ENCODE results near the gene TAS2R1.

TAS2R1 gene

DNA sequence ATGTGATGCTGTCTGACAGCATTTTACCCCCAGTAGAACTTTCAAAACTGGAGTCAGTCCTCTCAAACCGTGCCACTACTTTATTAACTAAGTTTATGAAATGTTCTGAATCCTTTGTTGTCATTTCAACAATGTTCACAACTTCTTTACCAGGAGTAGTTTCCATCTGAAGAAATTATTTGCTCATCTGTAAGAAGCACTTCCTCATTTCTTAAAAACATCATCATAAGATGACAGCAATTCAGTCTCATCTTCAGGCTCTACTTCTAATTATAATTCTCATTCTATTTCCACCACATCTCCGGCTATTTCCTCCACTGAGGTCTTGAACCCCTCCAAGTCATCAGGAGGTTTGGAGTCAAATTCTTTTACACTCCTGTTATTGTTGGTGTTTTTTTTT is 2.3 kb upstream of the TAS2R1 start:
- no peak overlapping the region for H3K23ac ChIP-seq (ENCODE audit: low read length)
- H2BK12ac ChIP-seq (ENCODE audit: low read length) = no peak overlapping the region
- H3K79me1 ChIP-seq (ENCODE audit: low read length) = no peaks in the 10 kb centered on the region
- H2AK5ac ChIP-seq (ENCODE audit: low read length) = no peak overlapping the region
- no peaks in the 10 kb centered on the region for H3K9me3 ChIP-seq (ENCODE audit: insufficient read depth, low read depth, low read length)
- H3K4ac ChIP-seq (ENCODE audit: low read depth, low read length) = no peak overlapping the region
- no peaks in the 10 kb centered on the region for H3K27me3 ChIP-seq (ENCODE audit: insufficient read depth, low read length)
- H3K27ac ChIP-seq (ENCODE audit: low read depth, low read length) = no peak overlapping the region
- H4K8ac ChIP-seq (ENCODE audit: low read depth, low read length) = no peak overlapping the region
- no peak overlapping the region for H2AFZ ChIP-seq (ENCODE audit: insufficient read depth, low read length, poor library complexity)
- H3K4me2 ChIP-seq (ENCODE audit: low read length) = no peak overlapping the region
- no peak for DNase-seq
- no peak overlapping the region for H4K91ac ChIP-seq (ENCODE audit: low read depth, low read length)
- no peaks in the 10 kb centered on the region for H3K79me2 ChIP-seq (ENCODE audit: control insufficient read depth, insufficient read depth, low read length, poor library complexity)
- H3K18ac ChIP-seq (ENCODE audit: low read length) = no peak overlapping the region
- no peak overlapping the region for H3K9ac ChIP-seq (ENCODE audit: low read length)
- no peak overlapping the region for H2BK120ac ChIP-seq (ENCODE audit: insufficient read depth, low read length, poor library complexity)
- no peak overlapping the region for H2BK5ac ChIP-seq (ENCODE audit: low read depth, low read length, poor library complexity)
- WGBS (ENCODE audit: extremely low coverage, insufficient coverage, insufficient read length) = no CpG with 5 or more reads among the region's 2 CpGs
- H3K36me3 ChIP-seq (ENCODE audit: control insufficient read depth in 1 of 2, insufficient read depth in 2 of 2, low read length in 2 of 2) = no peaks in the 10 kb centered on the region
- no peak overlapping the region for H4K12ac ChIP-seq (ENCODE audit: low read depth, low read length)
- no peak overlapping the region for H3K4me3 ChIP-seq (ENCODE audit: low read depth, low read length)
- H3K14ac ChIP-seq (ENCODE audit: low read length) = no peak overlapping the region
- H3K4me1 ChIP-seq (ENCODE audit: control insufficient read depth in 1 of 2, insufficient read depth in 2 of 2, low read length in 2 of 2) = no peaks in the 10 kb centered on the region

DNA sequence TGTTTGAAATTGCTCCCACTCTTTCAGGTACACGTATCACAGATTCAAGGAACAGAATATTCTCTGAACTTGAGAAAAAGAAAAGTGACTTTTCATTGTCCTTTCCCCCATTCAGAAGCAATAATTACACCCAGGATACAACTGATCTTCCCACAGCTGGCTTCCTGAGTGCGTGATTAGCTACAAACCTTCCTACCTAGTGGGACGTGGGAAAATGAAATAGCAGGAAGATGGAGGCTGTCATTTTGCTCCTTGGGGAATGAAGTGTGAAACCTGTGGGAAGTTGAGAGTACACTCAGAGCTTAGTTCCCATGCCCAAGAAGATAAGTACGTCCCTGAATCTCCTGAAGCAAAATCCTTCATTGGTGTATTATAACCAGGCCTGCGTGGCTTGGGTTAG is 2.6 kb downstream of the TAS2R1 start:
- Histone ChIP-seq H3K79me1 (ENCODE audit: low read length) (peaks cover 10% of the 10 kb centered on the region), H3K79me2 (ENCODE audit: control insufficient read depth, insufficient read depth, low read length, poor library complexity) (no peaks in the 10 kb centered on the region), H3K36me3 (ENCODE audit: control insufficient read depth in 1 of 2, insufficient read depth in 2 of 2, low read length in 2 of 2) (no peaks in the 10 kb centered on the region), H3K9me3 (ENCODE audit: insufficient read depth, low read depth, low read length) (no peaks in the 10 kb centered on the region), H2BK120ac (ENCODE audit: insufficient read depth, low read length, poor library complexity) (no peak overlapping the region), H4K8ac (ENCODE audit: low read depth, low read length) (no peak overlapping the region), H3K4ac (ENCODE audit: low read depth, low read length) (no peak overlapping the region), H2AFZ (ENCODE audit: insufficient read depth, low read length, poor library complexity) (no peak overlapping the region), H3K4me1 (ENCODE audit: control insufficient read depth in 1 of 2, insufficient read depth in 2 of 2, low read length in 2 of 2) (peaks cover 6 to 11% of the 10 kb centered on the region in 2 experiments), H3K18ac (ENCODE audit: low read length) (no peak overlapping the region), H2AK5ac (ENCODE audit: low read length) (no peak overlapping the region), H2BK5ac (ENCODE audit: low read depth, low read length, poor library complexity) (no peak overlapping the region), H4K91ac (ENCODE audit: low read depth, low read length) (no peak overlapping the region), H3K23ac (ENCODE audit: low read length) (no peak overlapping the region), H3K14ac (ENCODE audit: low read length) (no peak overlapping the region), H3K27me3 (ENCODE audit: insufficient read depth, low read length) (no peaks in the 10 kb centered on the region), H3K4me3 (ENCODE audit: low read depth, low read length) (no peak overlapping the region), H3K9ac (ENCODE audit: low read length) (no peak overlapping the region), H3K27ac (ENCODE audit: low read depth, low read length) (no peak overlapping the region), H3K4me2 (ENCODE audit: low read length) (no peak overlapping the region), H2BK12ac (ENCODE audit: low read length) (no peak overlapping the region), H4K12ac (ENCODE audit: low read depth, low read length) (no peak overlapping the region)
- no peak for DNase-seq
- WGBS (ENCODE audit: extremely low coverage, insufficient coverage, insufficient read length) = no CpG with 5 or more reads among the region's 5 CpGs

DNA sequence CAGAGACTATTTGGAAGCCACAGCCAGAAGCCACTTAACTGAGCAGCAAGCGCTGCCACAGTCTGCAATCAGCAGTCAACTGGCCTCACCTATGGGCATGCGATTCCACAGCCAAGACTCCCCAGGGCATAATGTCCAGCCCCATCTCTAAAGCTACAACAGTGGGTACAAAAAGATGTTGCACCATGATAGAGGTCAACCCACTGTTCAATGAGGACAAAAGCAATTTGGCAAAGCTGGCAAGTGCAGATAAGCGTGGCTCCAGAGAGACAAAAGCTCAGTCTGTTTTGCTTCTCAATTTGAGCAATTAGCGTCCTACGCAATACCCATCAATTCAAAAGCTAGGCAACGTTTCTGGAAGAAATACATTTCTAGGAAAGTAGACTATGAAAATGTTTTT is 3.2 kb downstream of the TAS2R1 start:
- no CpG with 5 or more reads among the region's 6 CpGs for WGBS (ENCODE audit: extremely low coverage, insufficient coverage, insufficient read length)
- Histone ChIP-seq H3K27ac (ENCODE audit: low read depth, low read length) (no peak overlapping the region), H3K79me1 (ENCODE audit: low read length) (peaks cover 10% of the 10 kb centered on the region)

DNA sequence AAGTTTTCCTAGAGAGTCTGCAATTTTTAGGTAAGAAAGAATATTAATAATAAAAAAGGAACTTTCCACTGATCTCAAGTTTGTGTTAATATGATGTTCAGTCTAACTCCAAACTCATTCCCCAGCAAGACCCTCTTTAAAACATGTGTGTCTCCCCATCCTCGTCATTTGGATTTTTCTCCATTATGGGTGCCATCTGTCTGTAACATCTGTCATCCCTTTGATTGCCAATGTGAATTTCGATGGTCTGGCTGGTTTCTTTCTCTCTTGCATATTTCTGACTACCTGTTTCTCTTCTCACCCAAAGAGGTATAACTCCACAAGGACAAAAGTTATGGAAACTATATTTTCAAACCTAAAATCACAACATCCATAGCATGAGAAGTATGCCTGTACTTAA is 4.4 kb downstream of the TAS2R1 start:
- H2AK5ac ChIP-seq (ENCODE audit: low read length) = no peak overlapping the region
- H3K9ac ChIP-seq (ENCODE audit: low read length) = no peak overlapping the region
- H4K12ac ChIP-seq (ENCODE audit: low read depth, low read length) = no peak overlapping the region
- no peak overlapping the region for H4K8ac ChIP-seq (ENCODE audit: low read depth, low read length)
- no peak overlapping the region for H2BK12ac ChIP-seq (ENCODE audit: low read length)
- H2AFZ ChIP-seq (ENCODE audit: insufficient read depth, low read length, poor library complexity) = no peak overlapping the region
- no peak overlapping the region for H3K4me2 ChIP-seq (ENCODE audit: low read length)
- H3K4ac ChIP-seq (ENCODE audit: low read depth, low read length) = no peak overlapping the region
- H3K79me2 ChIP-seq (ENCODE audit: control insufficient read depth, insufficient read depth, low read length, poor library complexity) = no peaks in the 10 kb centered on the region
- H3K9me3 ChIP-seq (ENCODE audit: insufficient read depth, low read depth, low read length) = no peaks in the 10 kb centered on the region
- no peak overlapping the region for H4K91ac ChIP-seq (ENCODE audit: low read depth, low read length)
- DNase-seq = no peak
- no peak overlapping the region for H3K23ac ChIP-seq (ENCODE audit: low read length)
- no peak overlapping the region for H2BK5ac ChIP-seq (ENCODE audit: low read depth, low read length, poor library complexity)
- no CpG with 5 or more reads among the region's 2 CpGs for WGBS (ENCODE audit: extremely low coverage, insufficient coverage, insufficient read length)
- H3K27me3 ChIP-seq (ENCODE audit: insufficient read depth, low read length) = no peaks in the 10 kb centered on the region
- no peaks in the 10 kb centered on the region for H3K36me3 ChIP-seq (ENCODE audit: control insufficient read depth in 1 of 2, insufficient read depth in 2 of 2, low read length in 2 of 2)
- no peak overlapping the region for H3K27ac ChIP-seq (ENCODE audit: low read depth, low read length)
- H3K4me3 ChIP-seq (ENCODE audit: low read depth, low read length) = no peak overlapping the region
- peaks cover 17% of the 10 kb centered on the region for H3K79me1 ChIP-seq (ENCODE audit: low read length)
- no peak overlapping the region for H3K18ac ChIP-seq (ENCODE audit: low read length)
- H2BK120ac ChIP-seq (ENCODE audit: insufficient read depth, low read length, poor library complexity) = no peak overlapping the region
- H3K4me1 ChIP-seq (ENCODE audit: control insufficient read depth in 1 of 2, insufficient read depth in 2 of 2, low read length in 2 of 2) = peaks cover 12 to 16% of the 10 kb centered on the region in 2 experiments
- no peak overlapping the region for H3K14ac ChIP-seq (ENCODE audit: low read length)

More for the DNA sequence above, 3.2 kb downstream of the TAS2R1 start:
- H2BK120ac ChIP-seq (ENCODE audit: insufficient read depth, low read length, poor library complexity) = no peak overlapping the region
- H2BK12ac ChIP-seq (ENCODE audit: low read length) = no peak overlapping the region
- H2AK5ac ChIP-seq (ENCODE audit: low read length) = no peak overlapping the region
- no peak overlapping the region for H3K14ac ChIP-seq (ENCODE audit: low read length)
- H3K4me2 ChIP-seq (ENCODE audit: low read length) = no peak overlapping the region
- no peak overlapping the region for H4K8ac ChIP-seq (ENCODE audit: low read depth, low read length)
- no peak overlapping the region for H3K9ac ChIP-seq (ENCODE audit: low read length)
- no peaks in the 10 kb centered on the region for H3K9me3 ChIP-seq (ENCODE audit: insufficient read depth, low read depth, low read length)
- H2AFZ ChIP-seq (ENCODE audit: insufficient read depth, low read length, poor library complexity) = no peak overlapping the region
- no peaks in the 10 kb centered on the region for H3K27me3 ChIP-seq (ENCODE audit: insufficient read depth, low read length)
- H3K36me3 ChIP-seq (ENCODE audit: control insufficient read depth in 1 of 2, insufficient read depth in 2 of 2, low read length in 2 of 2) = no peaks in the 10 kb centered on the region
- no peak for DNase-seq
- H3K79me2 ChIP-seq (ENCODE audit: control insufficient read depth, insufficient read depth, low read length, poor library complexity) = no peaks in the 10 kb centered on the region
- H3K4ac ChIP-seq (ENCODE audit: low read depth, low read length) = no peak overlapping the region
- H3K18ac ChIP-seq (ENCODE audit: low read length) = no peak overlapping the region
- H2BK5ac ChIP-seq (ENCODE audit: low read depth, low read length, poor library complexity) = no peak overlapping the region
- no peak overlapping the region for H3K4me3 ChIP-seq (ENCODE audit: low read depth, low read length)
- peak overlapping the region; percentile 6 for H3K23ac ChIP-seq (ENCODE audit: low read length)
- no peak overlapping the region for H4K91ac ChIP-seq (ENCODE audit: low read depth, low read length)
- peaks cover 6 to 11% of the 10 kb centered on the region in 2 experiments for H3K4me1 ChIP-seq (ENCODE audit: control insufficient read depth in 1 of 2, insufficient read depth in 2 of 2, low read length in 2 of 2)
- no peak overlapping the region for H4K12ac ChIP-seq (ENCODE audit: low read depth, low read length)

Data from trophoblast cell (in vitro differentiated cells and primary cell).